SK-N-SH (cell line): ENCODE data around the gene MAP3K7. TPM values are rescaled to one million over a fixed set of nuclear protein-coding genes. Genes with fewer than 3 reads are reported as not detected.

Experiments
- CTCF ChIA-PET: fragments of 300-600, 350-600 bp; formaldehyde crosslinking; extraction: SDS; loops from one replicate; lab custom pipeline; 2021; lab: Yijun Ruan, JAX
- POLR2A ChIA-PET: fragments of 350-600 bp; sonication (Branson Sonifier 250); formaldehyde crosslinking; extraction: SDS; loops from one replicate; lab custom pipeline; 2020; ENCODE audit warnings: antibody characterized with exemption, inconsistent platforms; lab: Yijun Ruan, JAX
- DNase-seq: peaks from one replicate; pipeline ENCODE4 v3.0.0; 2012
- H2AFZ ChIP-seq: fragments of 200-600 bp; sonication (generic); 2 replicates; pipeline ENCODE4 v1.8.1; 2016; ENCODE audit warnings: antibody characterized with exemption, mild to moderate bottlenecking, low read depth
- H3F3A ChIP-seq: fragments of 200-600 bp; sonication (generic); replicated peaks from 2 replicates; pipeline ENCODE3; 2016; ENCODE audit warnings: antibody characterized with exemption, mild to moderate bottlenecking; ENCODE audit not compliant: insufficient read depth
- H3K27ac ChIP-seq, 2 experiments: fragments of 200-500 bp in 1 of 2; fragments of 200-600 bp in 1 of 2; sonication (Bioruptor generic) in 1 of 2; sonication (generic), shearing (Covaris generic) in 1 of 2; 2 replicates each; pipeline versions ENCODE4 v1.5.1 to v1.6.1; 2014 to 2016; ENCODE audit warnings: low read depth in 2 of 2, inconsistent platforms in 1 of 2, low read length in 1 of 2, mild to moderate bottlenecking in 1 of 2, mixed read lengths in 1 of 2
- H3K27me3 ChIP-seq: fragments of 200-600 bp; sonication (generic), shearing (Covaris generic); 2 replicates; pipeline ENCODE4 v1.6.1; 2016; ENCODE audit warnings: mixed run types; ENCODE audit not compliant: insufficient read depth
- H3K36me3 ChIP-seq, 2 experiments: fragments of 200-500 bp in 1 of 2; fragments of 200-600 bp in 1 of 2; sonication (Bioruptor generic) in 1 of 2; sonication (generic) in 1 of 2; replicated peaks in 1 of 2; 2 replicates each; pipeline versions ENCODE3 to v1.5.1; 2014 to 2016; ENCODE audit warnings: low read length in 1 of 2, mild to moderate bottlenecking in 1 of 2; ENCODE audit not compliant: insufficient read depth in 2 of 2, control insufficient read depth in 1 of 2
- H3K4me1 ChIP-seq, 2 experiments: fragments of 200-500 bp in 1 of 2; fragments of 200-600 bp in 1 of 2; sonication (Bioruptor generic) in 1 of 2; sonication (generic), shearing (Covaris generic) in 1 of 2; 2 replicates each; pipeline versions ENCODE4 v1.5.1 to v1.6.1; 2014 to 2016; ENCODE audit warnings: low read depth in 1 of 2, low read length in 1 of 2, mixed run types in 1 of 2; ENCODE audit not compliant: insufficient read depth in 2 of 2, control insufficient read depth in 1 of 2
- H3K4me2 ChIP-seq: fragments of 200-600 bp; sonication (generic), shearing (Covaris generic); 2 replicates; pipeline ENCODE4 v1.6.1; 2017; ENCODE audit warnings: mixed run types
- H3K4me3 ChIP-seq, 2 experiments: fragments of 200-500 bp in 1 of 2; fragments of 200-600 bp in 1 of 2; sonication (Bioruptor generic) in 1 of 2; sonication (generic), shearing (Covaris generic) in 1 of 2; 2 replicates each; pipeline versions ENCODE4 v1.5.1 to v1.8.1; 2014 to 2016; ENCODE audit warnings: low read depth in 2 of 2, inconsistent platforms in 1 of 2, low read length in 1 of 2, mild to moderate bottlenecking in 1 of 2, mixed read lengths in 1 of 2, moderate library complexity in 1 of 2
- H3K79me2 ChIP-seq: fragments of 200-600 bp; sonication (generic); 2 replicates; pipeline ENCODE4 v1.8.1; 2017; ENCODE audit warnings: mild to moderate bottlenecking; ENCODE audit not compliant: insufficient read depth
- H3K9ac ChIP-seq: fragments of 200-600 bp; sonication (generic); 2 replicates; pipeline ENCODE4 v1.6.1; 2017; ENCODE audit warnings: mixed run types
- H3K9me2 ChIP-seq: fragments of 200-600 bp; sonication (generic); 2 replicates; pipeline ENCODE4 v1.6.1; 2017; ENCODE audit warnings: mixed run types
- H3K9me3 ChIP-seq: fragments of 200-600 bp; sonication (generic); 2 replicates; pipeline ENCODE4 v1.6.1; 2017; ENCODE audit warnings: mixed run types, mild to moderate bottlenecking, moderate library complexity
- H4K20me1 ChIP-seq: fragments of 200-600 bp; sonication (generic); 2 replicates; pipeline ENCODE4 v1.6.1; 2017; ENCODE audit warnings: mild to moderate bottlenecking, mixed run types; ENCODE audit not compliant: insufficient read depth
- CHD2 ChIP-seq: fragments of 150-350 bp; IDR thresholded peaks from 2 replicates; pipeline ENCODE4 v1.6.1; 2018; ENCODE audit warnings: low read length; ENCODE audit not compliant: partially characterized antibody
- EP300 ChIP-seq, 2 experiments: IDR thresholded peaks; 2 replicates each; pipeline versions ENCODE4 v1.4.0 to v1.6.1; 2012; ENCODE audit warnings: borderline replicate concordance in 1 of 2, low read depth in 1 of 2, low read length in 1 of 2
- GABPA ChIP-seq: IDR thresholded peaks from 2 replicates; pipeline ENCODE4 v1.4.0; 2012; ENCODE audit warnings: low read depth, mild to moderate bottlenecking
- MAX ChIP-seq: IDR thresholded peaks from 2 replicates; pipeline ENCODE4 v1.4.0; 2012; ENCODE audit warnings: low read depth
- MXI1 ChIP-seq: IDR thresholded peaks from 2 replicates; pipeline ENCODE4 v1.6.1; 2012; ENCODE audit warnings: mild to moderate bottlenecking, low read depth, low read length, improper control_type of control experiment
- PBX3 ChIP-seq: IDR thresholded peaks from 2 replicates; pipeline ENCODE4; 2012
- RFX5 ChIP-seq: IDR thresholded peaks from 2 replicates; pipeline ENCODE4 v1.6.1; 2012; ENCODE audit warnings: mild to moderate bottlenecking, improper control_type of control experiment, low read length
- RXRA ChIP-seq: IDR thresholded peaks from 2 replicates; pipeline ENCODE4 v1.4.0; 2012; ENCODE audit warnings: low read depth, mild to moderate bottlenecking, borderline replicate concordance
- SIN3A ChIP-seq: IDR thresholded peaks from 2 replicates; pipeline ENCODE4 v1.6.1; 2012; ENCODE audit warnings: low read depth, mild to moderate bottlenecking, low read length, moderate library complexity, borderline replicate concordance
- SMC3 ChIP-seq: IDR thresholded peaks from 2 replicates; pipeline ENCODE4 v1.6.1; 2012; ENCODE audit warnings: low read depth, low read length, improper control_type of control experiment
- TAF1 ChIP-seq: IDR thresholded peaks from 2 replicates; pipeline ENCODE4 v1.6.1; 2012; ENCODE audit warnings: low read depth, mild to moderate bottlenecking, low read length, moderate library complexity, borderline replicate concordance
- TCF12 ChIP-seq: IDR thresholded peaks from 2 replicates; pipeline ENCODE4 v1.4.0; 2012
- TEAD4 ChIP-seq: IDR thresholded peaks from 2 replicates; pipeline ENCODE4 v1.4.0; 2012; ENCODE audit warnings: mild to moderate bottlenecking, borderline replicate concordance; ENCODE audit not compliant: insufficient read depth
- USF2 ChIP-seq: fragments of 150-350 bp; IDR thresholded peaks from 2 replicates; pipeline ENCODE4 v1.6.1; 2017; ENCODE audit warnings: antibody characterized with exemption, low read length, low read depth, borderline replicate concordance
- ZBTB33 ChIP-seq: IDR thresholded peaks from 2 replicates; pipeline ENCODE4 v1.4.0; 2012; ENCODE audit warnings: low read depth, borderline replicate concordance
- WGBS: methylation state at CpG from one replicate; pipeline ENCODE4 v1.1.6; 2017; ENCODE audit warnings: low lambda C conversion rate; 5-methylcytosine and 5-hydroxymethylcytosine counted together
- polyA plus RNA-seq, 3 experiments: library from polyadenylated mRNA; depleted of rRNA; stranded (reverse); fragments of >200 nt; gene quantifications; 2 replicates each; pipeline ENCODE4 v1.2.3, GENCODE V29; 2012

Gene MAP3K7
- polyA plus RNA-seq, 1 of the 3 experiments (the other 2 are of a cell fraction) = 21.1 TPM

- Histone ChIP-seq H4K20me1 (no peaks in the 10 kb centered on the region), H2AFZ (no peak overlapping the region), H3K36me3 (no peaks in the 10 kb centered on the region), H3K9ac (no peak overlapping the region), H3K79me2 (no peaks in the 10 kb centered on the region), H3K4me1 (no peaks in the 10 kb centered on the region), H3K4me2 (no peak overlapping the region), H3K27me3 (no peaks in the 10 kb centered on the region; the same call in 1 of the 2 replicates), H3K27ac (no peak overlapping the region), H3K9me2 (no peaks in the 10 kb centered on the region; the same call in 1 of the 2 replicates), H3F3A (peaks cover 6% of the 10 kb centered on the region), H3K9me3 (no peaks in the 10 kb centered on the region), H3K4me3 (no peak overlapping the region)
- TF ChIP-seq SMC3 (no peak), ZBTB33 (no peak), TAF1 (no peak), CHD2 (no peak), MAX (no peak), SIN3A (no peak), RXRA (no peak), USF2 (no peak), GABPA (no peak), PBX3 (no peak), TEAD4 (no peak), RFX5 (no peak), TCF12 (no peak), MXI1 (no peak), EP300 (IDR thresholded peaks at IDR 0.05; ENCODE audit: borderline replicate concordance in 1 of 2, low read depth in 1 of 2, low read length in 1 of 2) (no peak)
- ChIA-PET CTCF (interaction anchor here (1.0 kb wide), 1 partner anchor 9 kb away, joined by 3 read pairs; the partner anchor contains the start of gene MAP3K7), POLR2A (no interaction called here)
- no peak for DNase-seq
- WGBS = 25% methylated on average over 3 of the region's 3 CpGs
These were observed 9.0 kb upstream of the MAP3K7 start for GRCh38 chr6:90595854-90596253.
